GM19035 (cell line): ENCODE data around the gene OR13H1.
"Not testable (repeated sequence)": the region's sequence is repeated elsewhere in the genome, so short reads cannot be mapped to it uniquely, and the experiment has no call there.

ENCODE experiments used
- ATAC-seq: cut with Tn5 transposase; IDR thresholded peaks from one replicate; pipeline ENCODE4 v1.9.1; 2021; ENCODE audit not compliant: unreplicated experiment

The OR13H1 gene, protein sequence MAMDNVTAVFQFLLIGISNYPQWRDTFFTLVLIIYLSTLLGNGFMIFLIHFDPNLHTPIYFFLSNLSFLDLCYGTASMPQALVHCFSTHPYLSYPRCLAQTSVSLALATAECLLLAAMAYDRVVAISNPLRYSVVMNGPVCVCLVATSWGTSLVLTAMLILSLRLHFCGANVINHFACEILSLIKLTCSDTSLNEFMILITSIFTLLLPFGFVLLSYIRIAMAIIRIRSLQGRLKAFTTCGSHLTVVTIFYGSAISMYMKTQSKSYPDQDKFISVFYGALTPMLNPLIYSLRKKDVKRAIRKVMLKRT

DNA sequence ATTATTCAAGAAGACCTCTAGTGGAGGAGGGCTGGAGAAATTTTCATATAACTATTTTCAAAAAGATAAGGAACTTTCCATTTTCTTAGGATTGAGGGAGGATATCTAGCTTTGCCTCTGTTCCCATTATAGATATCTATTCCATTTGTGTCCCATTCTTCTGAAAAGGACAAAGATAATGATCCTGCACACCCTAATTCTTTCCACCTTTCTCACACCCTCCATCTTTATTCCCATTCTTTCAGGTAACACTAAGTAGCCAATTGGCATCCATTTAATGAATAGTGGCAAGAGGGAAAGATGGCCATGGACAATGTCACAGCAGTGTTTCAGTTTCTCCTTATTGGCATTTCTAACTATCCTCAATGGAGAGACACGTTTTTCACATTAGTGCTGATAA is at the start of gene OR13H1:
OR13H1 (plus strand) TSS at position 301 of the 400 bp plus-strand sequence; CDS start at position 301, 0 bp downstream.
- no peak for ATAC-seq

GRCh38 chrX:131501556-131501955 is 42.3 kb upstream of the OR13H1 start:
- ATAC-seq: not testable (repeated sequence)

DNA sequence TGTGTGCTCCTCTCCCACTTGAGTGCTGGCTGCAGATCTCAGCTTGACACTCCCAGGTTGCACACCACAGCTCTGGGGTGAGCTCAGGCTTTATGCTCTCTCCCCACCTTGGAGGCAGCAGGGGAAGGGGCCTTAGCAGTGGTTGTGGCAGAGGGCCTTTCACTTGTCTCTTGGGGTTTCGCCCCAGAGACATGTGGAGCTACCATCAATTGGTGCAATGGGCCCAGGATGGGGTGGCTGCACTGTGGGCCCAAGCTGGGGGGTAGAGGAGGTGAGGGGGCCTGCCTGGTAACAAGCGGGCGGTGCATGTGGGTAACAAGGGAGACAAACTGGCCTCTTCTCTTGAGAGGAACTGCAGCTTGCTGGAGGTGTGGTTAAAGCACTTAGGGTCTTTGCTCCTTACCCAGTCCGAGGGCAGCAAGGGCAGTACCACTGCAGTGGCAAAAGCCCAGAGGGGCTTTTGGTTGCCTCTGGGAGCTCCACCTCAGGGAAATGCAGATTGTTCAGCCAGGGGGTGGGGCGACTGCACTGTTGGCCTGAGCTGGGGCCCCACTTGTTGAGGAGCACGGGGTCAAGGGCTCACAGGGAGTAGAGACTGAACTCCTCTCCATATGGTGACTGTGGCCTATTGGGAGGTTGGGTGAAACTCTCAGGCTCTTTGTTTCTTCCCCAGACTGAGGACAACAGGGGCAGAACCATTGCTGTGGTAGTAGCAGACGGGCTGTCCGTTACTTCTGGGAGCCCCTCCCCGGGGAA is 30.5 kb upstream of the OR13H1 start:
- ATAC-seq: no peak

DNA sequence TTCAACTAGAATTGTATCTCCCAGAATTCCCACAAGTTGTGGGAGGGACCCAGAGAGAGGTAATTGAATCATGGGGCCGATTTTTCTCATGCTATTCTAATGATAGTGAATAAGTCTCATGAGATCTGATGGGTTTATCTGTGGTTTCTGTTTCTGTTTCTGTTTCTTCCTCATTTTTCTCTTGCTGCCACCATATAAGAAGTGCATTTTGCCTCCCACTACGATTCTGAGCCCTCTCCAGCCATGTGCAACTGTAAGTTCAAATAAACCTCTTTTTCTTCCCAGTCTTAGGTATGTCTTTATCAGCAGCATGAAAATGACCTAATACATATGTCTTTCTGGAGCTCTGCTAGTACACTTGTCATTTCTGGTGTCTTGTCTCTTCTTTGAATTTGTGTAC is 22.1 kb upstream of the OR13H1 start:
- no peak for ATAC-seq

DNA sequence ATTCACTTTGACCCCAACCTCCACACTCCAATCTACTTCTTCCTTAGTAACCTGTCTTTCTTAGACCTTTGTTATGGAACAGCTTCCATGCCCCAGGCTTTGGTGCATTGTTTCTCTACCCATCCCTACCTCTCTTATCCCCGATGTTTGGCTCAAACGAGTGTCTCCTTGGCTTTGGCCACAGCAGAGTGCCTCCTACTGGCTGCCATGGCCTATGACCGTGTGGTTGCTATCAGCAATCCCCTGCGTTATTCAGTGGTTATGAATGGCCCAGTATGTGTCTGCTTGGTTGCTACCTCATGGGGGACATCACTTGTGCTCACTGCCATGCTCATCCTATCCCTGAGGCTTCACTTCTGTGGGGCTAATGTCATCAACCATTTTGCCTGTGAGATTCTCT is 344 bp downstream of the OR13H1 start:
- ATAC-seq: no peak

DNA sequence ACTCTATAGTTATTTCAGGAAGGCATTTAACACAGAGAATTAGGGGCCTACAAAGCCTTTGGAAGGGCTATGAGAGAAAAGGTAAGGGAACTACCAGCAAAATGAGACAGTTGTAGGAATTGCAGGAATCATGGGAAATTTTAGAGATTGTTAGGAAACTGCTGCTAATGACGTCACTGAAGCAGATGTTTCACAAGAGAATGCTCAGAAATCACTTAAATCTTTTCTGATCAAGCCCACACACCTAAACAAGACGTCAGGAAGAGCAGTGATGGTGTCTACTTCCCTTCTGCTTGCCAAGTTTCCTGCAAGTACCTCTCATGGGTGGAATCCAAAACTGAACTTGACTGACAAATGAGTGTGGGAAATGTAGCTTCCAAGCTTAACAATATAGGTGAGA is 5.1 kb downstream of the OR13H1 start:
- ATAC-seq: no peak

DNA sequence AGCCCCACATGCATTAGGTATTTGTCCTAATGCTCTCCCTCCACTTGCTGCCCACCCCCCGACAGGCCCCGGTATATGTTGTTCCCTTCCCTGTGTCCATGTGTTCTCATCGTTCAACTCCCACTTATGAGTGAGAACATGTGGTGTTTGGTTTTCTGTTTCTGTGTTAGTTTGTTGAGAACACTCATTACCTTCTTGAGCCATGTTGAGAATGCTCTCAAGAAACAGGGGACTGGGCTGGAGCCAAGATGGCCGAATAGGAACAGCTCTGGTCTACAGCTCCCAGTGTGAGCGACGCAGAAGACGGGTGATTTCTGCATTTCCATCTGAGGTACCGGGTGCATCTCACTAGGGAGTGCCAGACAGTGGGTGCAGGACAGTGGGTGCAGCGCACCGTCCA is 8.6 kb downstream of the OR13H1 start:
- ATAC-seq: not testable (repeated sequence)

DNA sequence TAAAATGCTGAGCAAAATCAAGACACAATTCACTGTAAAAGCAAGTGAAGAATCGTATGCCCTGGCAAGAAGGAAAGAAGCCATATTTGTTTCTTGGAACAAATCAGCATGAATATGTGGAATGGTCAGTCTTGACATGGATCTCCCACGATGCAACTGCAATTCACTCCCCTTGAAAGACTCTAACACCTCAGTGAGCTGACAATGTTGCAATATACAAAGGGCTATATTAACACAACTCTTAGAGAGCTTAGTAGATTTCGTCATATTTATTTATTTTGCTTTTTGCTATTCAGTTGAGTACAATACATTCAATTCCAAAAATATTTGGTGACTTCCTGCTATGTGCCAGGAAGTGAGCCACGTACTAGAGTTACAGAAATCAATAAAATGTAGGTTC is 14.7 kb downstream of the OR13H1 start:
- ATAC-seq: no peak

- ATAC-seq: no peak
Measured at GRCh38 chrX:131564553-131565229, 20.8 kb downstream of the OR13H1 start.

- no peak for ATAC-seq
Measured at GRCh38 chrX:131565909-131566308, 22.0 kb downstream of the OR13H1 start.

- no peak for ATAC-seq
Measured at GRCh38 chrX:131571348-131571747, 27.5 kb downstream of the OR13H1 start.

GRCh38 chrX:131572372-131573014 is 28.6 kb downstream of the OR13H1 start:
- no peak for ATAC-seq

GRCh38 chrX:131577413-131577812 is 33.5 kb downstream of the OR13H1 start:
- no peak for ATAC-seq

- no peak for ATAC-seq
Measured at GRCh38 chrX:131577999-131578734, 34.3 kb downstream of the OR13H1 start.

DNA sequence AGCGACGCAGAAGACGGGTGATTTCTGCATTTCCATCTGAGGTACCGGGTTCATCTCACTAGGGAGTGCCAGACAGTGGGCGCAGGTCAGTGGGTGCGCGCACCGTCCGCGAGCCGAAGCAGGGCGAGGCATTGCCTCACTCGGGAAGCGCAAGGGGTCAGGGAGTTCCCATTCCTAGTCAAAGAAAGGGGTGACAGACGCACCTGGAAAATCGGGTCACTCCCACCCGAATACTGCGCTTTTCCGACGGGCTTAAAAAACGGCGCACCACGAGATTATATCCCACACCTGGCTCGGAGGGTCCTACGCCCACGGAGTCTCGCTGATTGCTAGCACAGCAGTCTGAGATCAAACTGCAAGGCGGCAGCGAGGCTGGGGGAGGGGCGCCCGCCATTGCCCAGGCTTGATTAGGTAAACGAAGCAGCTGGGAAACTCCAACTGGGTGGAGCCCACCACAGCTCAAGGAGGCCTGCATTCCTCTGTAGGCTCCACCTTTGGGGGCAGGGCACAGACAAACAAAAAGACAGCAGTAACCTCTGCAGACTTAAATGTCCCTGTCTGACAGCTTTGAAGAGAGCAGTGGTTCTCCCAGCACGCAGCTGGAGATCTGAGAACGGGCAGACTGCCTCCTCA is 35.0 kb downstream of the OR13H1 start:
- not testable (repeated sequence) for ATAC-seq

- no peak for ATAC-seq
Measured at GRCh38 chrX:131588995-131589394, 45.1 kb downstream of the OR13H1 start.
